Coronary artery (tissue), 2 donors: ENCODE data around the gene SIPA1L2.

Experiments
- DNase-seq: peaks from one replicate; pipeline ENCODE4 v3.0.0-alpha.2; 2017; ENCODE audit warnings: low spot score
- H3K27ac ChIP-seq, 2 donors: fragments of 200-600 bp; sonication (generic); one replicate each; pipeline ENCODE4 v1.5.1; 2016 to 2019
- H3K4me3 ChIP-seq: fragments of 200-600 bp; sonication (generic); 2 replicates; pipeline ENCODE4 v1.5.1; 2016; ENCODE audit warnings: mild to moderate bottlenecking, moderate library complexity
- TF ChIP-seq, protein P1 (sequence below): fragments of 200-600 bp; sonication (generic); IDR thresholded peaks from one replicate; pipeline ENCODE4 v1.5.1; 2019; ENCODE audit warnings: antibody characterized with exemption

SIPA1L2 gene, protein sequence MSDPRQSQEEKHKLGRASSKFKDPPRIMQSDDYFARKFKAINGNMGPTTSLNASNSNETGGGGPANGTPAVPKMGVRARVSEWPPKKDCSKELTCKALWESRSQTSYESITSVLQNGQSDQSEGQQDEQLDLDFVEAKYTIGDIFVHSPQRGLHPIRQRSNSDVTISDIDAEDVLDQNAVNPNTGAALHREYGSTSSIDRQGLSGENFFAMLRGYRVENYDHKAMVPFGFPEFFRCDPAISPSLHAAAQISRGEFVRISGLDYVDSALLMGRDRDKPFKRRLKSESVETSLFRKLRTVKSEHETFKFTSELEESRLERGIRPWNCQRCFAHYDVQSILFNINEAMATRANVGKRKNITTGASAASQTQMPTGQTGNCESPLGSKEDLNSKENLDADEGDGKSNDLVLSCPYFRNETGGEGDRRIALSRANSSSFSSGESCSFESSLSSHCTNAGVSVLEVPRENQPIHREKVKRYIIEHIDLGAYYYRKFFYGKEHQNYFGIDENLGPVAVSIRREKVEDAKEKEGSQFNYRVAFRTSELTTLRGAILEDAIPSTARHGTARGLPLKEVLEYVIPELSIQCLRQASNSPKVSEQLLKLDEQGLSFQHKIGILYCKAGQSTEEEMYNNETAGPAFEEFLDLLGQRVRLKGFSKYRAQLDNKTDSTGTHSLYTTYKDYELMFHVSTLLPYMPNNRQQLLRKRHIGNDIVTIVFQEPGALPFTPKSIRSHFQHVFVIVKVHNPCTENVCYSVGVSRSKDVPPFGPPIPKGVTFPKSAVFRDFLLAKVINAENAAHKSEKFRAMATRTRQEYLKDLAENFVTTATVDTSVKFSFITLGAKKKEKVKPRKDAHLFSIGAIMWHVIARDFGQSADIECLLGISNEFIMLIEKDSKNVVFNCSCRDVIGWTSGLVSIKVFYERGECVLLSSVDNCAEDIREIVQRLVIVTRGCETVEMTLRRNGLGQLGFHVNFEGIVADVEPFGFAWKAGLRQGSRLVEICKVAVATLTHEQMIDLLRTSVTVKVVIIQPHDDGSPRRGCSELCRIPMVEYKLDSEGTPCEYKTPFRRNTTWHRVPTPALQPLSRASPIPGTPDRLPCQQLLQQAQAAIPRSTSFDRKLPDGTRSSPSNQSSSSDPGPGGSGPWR (N-terminal part only)

DNA sequence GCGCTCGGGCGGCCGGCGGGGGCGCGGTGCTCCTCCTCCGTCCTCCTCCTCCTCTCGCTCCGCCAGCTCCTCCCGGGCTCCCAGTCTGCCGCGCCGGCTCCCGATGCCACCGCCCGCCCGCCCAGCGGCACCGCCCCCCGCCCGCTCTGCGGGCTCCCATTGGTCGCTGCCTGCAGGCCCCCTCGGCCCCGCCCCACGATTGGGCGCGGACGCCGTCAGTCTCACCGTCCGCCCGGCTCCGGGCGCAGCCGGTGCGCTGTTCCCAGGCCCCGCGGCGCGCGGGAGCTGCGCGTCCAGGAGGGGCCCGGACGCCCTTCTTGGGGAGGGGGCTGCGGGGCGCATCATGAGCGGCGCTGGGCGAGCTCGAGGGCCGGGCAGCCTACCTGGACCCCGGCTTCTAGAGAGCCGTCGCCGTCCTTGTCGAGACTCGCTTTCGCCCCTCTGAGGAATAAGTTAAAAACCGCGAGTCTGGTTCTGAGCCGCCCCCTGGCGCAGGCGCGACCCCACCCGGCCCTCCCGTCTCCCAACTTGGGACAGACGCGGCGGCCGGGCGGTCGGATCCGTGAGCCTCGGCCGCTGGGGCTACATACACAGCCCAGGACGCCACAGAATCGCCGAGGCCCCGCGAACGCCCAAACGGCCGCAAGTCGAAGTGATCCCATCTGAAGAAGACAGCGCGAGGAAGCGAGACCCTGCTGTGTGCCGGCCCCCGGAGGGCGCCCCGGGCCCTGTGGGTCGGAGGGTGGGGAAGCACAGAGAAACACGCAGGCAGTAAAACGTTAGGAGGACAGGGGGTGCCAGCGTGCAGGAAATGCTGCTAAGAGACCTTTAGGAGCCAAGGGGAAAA is at the start of gene SIPA1L2:
Gene SIPA1L2 (minus strand): TSS at position 87 of the 847 bp plus-strand sequence. CDS start 114,794 bp downstream, outside the sequence.
- DNase-seq, result peak; percentile 92
- H3K4me3 ChIP-seq, result peak within 1 kb of the TSS; percentile 95
- peak within 1 kb of the TSS; percentile 92 to 97 for H3K27ac ChIP-seq
- TF ChIP-seq, protein P1, sequence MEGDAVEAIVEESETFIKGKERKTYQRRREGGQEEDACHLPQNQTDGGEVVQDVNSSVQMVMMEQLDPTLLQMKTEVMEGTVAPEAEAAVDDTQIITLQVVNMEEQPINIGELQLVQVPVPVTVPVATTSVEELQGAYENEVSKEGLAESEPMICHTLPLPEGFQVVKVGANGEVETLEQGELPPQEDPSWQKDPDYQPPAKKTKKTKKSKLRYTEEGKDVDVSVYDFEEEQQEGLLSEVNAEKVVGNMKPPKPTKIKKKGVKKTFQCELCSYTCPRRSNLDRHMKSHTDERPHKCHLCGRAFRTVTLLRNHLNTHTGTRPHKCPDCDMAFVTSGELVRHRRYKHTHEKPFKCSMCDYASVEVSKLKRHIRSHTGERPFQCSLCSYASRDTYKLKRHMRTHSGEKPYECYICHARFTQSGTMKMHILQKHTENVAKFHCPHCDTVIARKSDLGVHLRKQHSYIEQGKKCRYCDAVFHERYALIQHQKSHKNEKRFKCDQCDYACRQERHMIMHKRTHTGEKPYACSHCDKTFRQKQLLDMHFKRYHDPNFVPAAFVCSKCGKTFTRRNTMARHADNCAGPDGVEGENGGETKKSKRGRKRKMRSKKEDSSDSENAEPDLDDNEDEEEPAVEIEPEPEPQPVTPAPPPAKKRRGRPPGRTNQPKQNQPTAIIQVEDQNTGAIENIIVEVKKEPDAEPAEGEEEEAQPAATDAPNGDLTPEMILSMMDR, result no peak

DNA sequence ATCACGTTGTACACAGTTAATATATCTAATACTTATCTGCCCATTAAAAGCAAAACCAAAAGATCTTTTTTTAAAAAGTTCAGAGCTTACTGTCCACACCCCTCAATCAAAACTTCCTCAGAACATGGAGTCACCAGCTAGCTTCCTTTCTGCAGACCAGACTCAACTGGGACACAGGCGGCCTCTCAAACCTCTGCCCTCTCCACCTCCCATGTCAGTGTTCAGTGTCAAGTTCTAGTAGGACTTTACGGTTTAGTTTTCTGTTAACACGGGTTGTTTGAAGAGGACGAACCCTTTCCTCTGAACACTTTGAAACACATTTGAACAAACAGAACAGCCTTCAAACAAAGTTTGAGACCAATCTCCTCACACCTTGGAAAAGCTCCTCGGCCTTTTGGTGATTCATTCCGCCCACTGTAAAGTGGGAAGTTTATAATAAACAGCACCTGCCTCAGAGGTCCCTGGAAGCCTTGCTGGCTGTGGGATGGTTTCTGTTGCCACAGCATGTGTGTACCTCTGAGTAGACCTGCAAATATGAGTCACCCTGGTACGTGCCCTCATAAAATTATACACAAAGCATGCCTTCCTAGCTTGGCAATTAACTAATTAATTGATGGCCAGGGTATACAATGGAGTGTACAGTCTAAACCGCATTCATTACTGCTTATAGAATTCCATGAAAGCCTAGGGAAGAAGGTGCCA is 48.4 kb upstream of the SIPA1L2 start:
- no peak overlapping the region for H3K4me3 ChIP-seq
- DNase-seq, result no peak
- H3K27ac ChIP-seq, result no peak overlapping the region
- TF ChIP-seq, protein P1, result no peak

DNA sequence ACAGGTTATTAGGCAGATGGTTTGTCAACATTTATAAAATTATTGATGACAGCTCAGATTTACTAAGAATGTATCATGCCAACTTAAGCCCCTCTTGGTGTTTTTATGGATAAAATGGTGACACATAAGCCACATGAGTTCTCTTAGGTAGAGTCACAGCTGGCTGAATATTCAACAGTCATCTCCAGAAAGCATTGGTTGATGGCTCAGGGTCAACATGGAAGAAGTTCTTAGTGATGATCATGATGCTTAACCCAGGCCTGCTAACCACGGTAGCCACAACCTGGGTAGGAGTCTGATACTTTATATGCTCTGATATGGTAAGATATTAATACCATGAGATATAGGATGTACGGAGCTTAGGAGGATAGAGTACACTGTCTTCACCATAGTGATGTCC is 46.4 kb upstream of the SIPA1L2 start:
- Histone ChIP-seq H3K27ac (no peak overlapping the region), H3K4me3 (no peak overlapping the region)
- DNase-seq, result no peak
- TF ChIP-seq, protein P1, result no peak

- Histone ChIP-seq H3K27ac (no peak overlapping the region), H3K4me3 (no peak overlapping the region)
Observed at GRCh38 chr1:232675898-232676297, 46.0 kb upstream of the SIPA1L2 start.

GRCh38 chr1:232675260-232675659 is 45.3 kb upstream of the SIPA1L2 start:
- Histone ChIP-seq H3K4me3 (no peak overlapping the region), H3K27ac (no peak overlapping the region)
- DNase-seq, result no peak
- TF ChIP-seq, protein P1, result no peak

More at GRCh38 chr1:232675898-232676297, 46.0 kb upstream of the SIPA1L2 start:
- TF ChIP-seq, protein P1, result no peak
- no peak for DNase-seq
